HG03196 (cell line): ENCODE data around the gene C11orf71.

Experiments
- ATAC-seq: cut with Tn5 transposase; IDR thresholded peaks from one replicate; pipeline ENCODE4 v1.9.1; 2021; ENCODE audit not compliant: unreplicated experiment

The C11orf71 gene

GRCh38 chr11:114399490-114400215 is 658 bp downstream of the C11orf71 start:
- ATAC-seq, result peak; percentile 24

- no peak for ATAC-seq
Measured at GRCh38 chr11:114398303-114398920, 1.9 kb downstream of the C11orf71 start.

- no peak for ATAC-seq
Measured at GRCh38 chr11:114397349-114397982, 2.8 kb downstream of the C11orf71 start.

GRCh38 chr11:114396916-114397315 is 3.4 kb downstream of the C11orf71 start:
- no peak for ATAC-seq

GRCh38 chr11:114395736-114396135 is 4.6 kb downstream of the C11orf71 start:
- ATAC-seq, result no peak

GRCh38 chr11:114392735-114393667 is 7.3 kb downstream of the C11orf71 start:
- ATAC-seq, result no peak

GRCh38 chr11:114386545-114386944 is 13.8 kb downstream of the C11orf71 start:
- ATAC-seq, result no peak

GRCh38 chr11:114386131-114386530 is 14.2 kb downstream of the C11orf71 start:
- no peak for ATAC-seq

- ATAC-seq, result no peak
Measured at GRCh38 chr11:114384487-114384886, 15.8 kb downstream of the C11orf71 start.

GRCh38 chr11:114382509-114382908 is 17.8 kb downstream of the C11orf71 start:
- no peak for ATAC-seq

- no peak for ATAC-seq
Measured at GRCh38 chr11:114379394-114380069, 20.8 kb downstream of the C11orf71 start.

- no peak for ATAC-seq
Measured at GRCh38 chr11:114377612-114378267, 22.6 kb downstream of the C11orf71 start.

- ATAC-seq, result no peak
Measured at GRCh38 chr11:114375052-114375451, 25.3 kb downstream of the C11orf71 start.

- no peak for ATAC-seq
Measured at GRCh38 chr11:114368918-114369680, 31.2 kb downstream of the C11orf71 start.

- ATAC-seq, result no peak
Measured at GRCh38 chr11:114367244-114367957, 32.9 kb downstream of the C11orf71 start.

GRCh38 chr11:114366331-114367243 is 33.7 kb downstream of the C11orf71 start:
- ATAC-seq, result no peak

- ATAC-seq, result no peak
Measured at GRCh38 chr11:114362958-114363357, 37.4 kb downstream of the C11orf71 start.

- ATAC-seq, result no peak
Measured at GRCh38 chr11:114362326-114362725, 38.0 kb downstream of the C11orf71 start.
